HG03064 (cell line): ENCODE measurements around the gene AP5Z1.

Source experiments
- ATAC-seq: cut with Tn5 transposase; IDR thresholded peaks from one replicate; pipeline ENCODE4 v1.9.1; 2021; ENCODE audit warnings: low read depth; ENCODE audit not compliant: unreplicated experiment

The AP5Z1 gene

GRCh38 chr7:4835398-4836205, 60.2 kb downstream of the AP5Z1 start:
- ATAC-seq = no peak

GRCh38 chr7:4836206-4836661, 60.8 kb downstream of the AP5Z1 start:
- ATAC-seq = no peak

GRCh38 chr7:4837041-4837802, 61.8 kb downstream of the AP5Z1 start:
- no peak for ATAC-seq

DNA sequence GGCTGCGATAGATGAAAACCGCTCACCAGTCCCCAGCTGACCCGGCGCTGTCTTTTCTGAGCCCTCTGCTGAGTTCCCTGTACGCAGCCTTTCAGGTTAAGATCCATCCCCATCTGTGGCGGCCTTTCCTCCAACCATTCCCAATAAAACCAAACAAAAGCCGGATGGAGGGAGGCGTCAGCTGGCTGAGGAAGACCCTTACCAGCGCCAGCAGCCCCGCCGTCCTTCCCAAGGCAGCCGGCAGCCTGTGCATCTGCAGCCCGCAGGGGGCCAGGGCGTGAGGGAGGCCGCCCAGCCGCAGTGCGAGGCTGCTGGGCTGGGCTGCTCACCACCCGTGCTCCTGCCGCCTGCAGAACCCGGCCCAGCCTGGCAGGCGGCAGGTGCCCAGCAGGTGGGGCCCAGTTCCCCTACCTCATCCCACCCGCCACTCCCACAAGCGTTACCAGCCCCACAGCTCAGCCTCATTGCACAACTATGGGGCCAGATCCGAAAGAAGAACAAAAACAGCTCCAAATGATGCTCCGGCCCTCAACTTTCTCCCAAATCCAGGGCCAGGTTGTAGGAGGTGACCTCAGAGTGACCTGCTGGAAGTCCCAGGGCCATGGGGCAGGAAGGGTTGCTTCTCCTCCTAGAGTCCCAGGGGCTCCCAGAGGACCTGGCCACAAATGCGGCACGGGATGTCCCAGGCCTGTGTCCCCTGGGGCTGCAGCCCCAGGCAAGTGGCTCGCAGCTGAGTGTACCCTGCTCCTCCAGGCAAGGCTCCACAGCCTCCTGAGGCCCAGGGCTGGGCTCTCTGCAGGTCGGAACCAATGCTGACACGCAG, 62.6 kb downstream of the AP5Z1 start:
- no peak for ATAC-seq

DNA sequence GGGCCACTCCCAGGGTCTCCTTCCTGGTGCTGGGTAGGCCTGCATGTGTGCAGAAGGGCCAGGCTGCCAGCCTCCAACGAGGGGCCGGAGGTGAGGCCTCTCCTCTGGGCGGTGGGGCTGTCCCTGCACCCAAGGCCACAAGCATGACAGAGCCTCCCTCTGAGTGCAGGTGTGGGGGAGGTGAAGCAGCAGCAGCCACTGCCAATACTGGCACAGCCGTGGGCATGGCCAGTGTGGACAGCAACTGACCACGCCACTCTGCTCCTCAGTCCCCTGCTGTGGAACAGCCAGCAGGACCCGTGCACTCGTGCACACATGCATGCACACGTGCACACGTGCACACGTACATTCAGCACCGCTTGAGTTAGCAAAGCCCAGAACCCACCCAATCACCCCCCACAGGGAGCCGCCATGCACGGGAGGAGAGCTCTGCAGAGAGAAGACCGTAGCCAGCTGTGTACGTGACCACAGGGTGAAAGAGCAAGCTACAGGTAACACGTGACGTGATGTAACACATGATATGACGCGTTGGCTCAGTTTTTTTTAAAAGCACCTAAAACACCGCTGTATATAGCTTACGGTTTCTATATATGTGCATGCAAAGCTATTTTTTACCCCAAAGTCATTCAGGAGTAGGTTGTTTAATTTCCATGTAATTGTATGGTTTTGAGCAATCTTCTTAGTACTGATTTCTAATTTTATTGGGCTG, 63.4 kb downstream of the AP5Z1 start:
- no peak for ATAC-seq

- ATAC-seq = no peak
These were observed 64.7 kb downstream of the AP5Z1 start for GRCh38 chr7:4840079-4840501.
